ENCODE data around the gene KIF5A. TPM values are rescaled to one million over a fixed set of nuclear protein-coding genes. Genes with fewer than 3 reads are reported as not detected.

The KIF5A gene
- total RNA-seq, 1 donor from 2014 or later: 2.5 TPM

DNA sequence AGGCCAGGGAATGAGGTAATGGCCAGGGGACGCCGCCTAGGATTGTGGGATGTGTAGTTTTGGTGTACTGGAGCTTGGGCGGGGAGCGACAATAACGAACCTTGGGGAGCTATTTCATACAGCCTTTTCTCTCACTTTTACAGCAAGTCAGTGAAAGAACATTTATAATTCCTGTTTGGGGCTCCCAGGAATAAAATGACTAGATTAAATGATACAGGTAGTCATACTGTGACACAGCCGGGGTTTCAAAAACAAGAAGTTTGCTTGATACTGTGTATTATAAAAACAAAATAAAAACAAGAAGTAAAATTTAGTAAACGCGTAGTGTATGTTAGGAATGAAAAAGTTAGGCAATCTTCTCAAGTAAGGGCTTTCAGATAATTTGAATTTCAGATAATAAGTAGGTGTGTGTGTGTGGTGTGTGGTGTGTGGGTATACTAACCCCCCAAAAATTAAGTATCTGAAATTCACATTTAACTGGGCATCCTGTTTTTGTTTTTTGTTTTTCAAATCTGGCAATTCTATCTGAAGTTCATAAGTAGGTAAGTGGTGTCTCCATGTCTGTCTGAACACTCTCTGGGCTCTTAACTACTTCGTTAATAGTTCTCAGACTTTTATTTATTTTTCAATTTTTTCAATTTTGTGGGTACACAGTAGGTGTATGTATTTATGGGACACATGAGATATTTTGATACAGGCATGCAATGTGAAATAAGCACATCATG lies 2.4 kb upstream of the KIF5A start:
- peak overlapping the region; percentile 92 for H3K4me3 Mint-ChIP-seq (ENCODE audit: low read depth)
- H3K27ac Mint-ChIP-seq: peak overlapping the region; percentile 96
- peaks cover 51% of the 10 kb centered on the region for H3K27me3 Mint-ChIP-seq
- no peak for DNase-seq (ENCODE audit: low spot score, unreplicated experiment)
- no peaks in the 10 kb centered on the region for H3K9me3 Mint-ChIP-seq (ENCODE audit: low read depth)
- peaks cover 18% of the 10 kb centered on the region for H3K4me1 Mint-ChIP-seq (ENCODE audit: low read depth)
- no peaks in the 10 kb centered on the region for H3K36me3 Mint-ChIP-seq (ENCODE audit: insufficient read depth)
- TF ChIP-seq, protein P1, sequence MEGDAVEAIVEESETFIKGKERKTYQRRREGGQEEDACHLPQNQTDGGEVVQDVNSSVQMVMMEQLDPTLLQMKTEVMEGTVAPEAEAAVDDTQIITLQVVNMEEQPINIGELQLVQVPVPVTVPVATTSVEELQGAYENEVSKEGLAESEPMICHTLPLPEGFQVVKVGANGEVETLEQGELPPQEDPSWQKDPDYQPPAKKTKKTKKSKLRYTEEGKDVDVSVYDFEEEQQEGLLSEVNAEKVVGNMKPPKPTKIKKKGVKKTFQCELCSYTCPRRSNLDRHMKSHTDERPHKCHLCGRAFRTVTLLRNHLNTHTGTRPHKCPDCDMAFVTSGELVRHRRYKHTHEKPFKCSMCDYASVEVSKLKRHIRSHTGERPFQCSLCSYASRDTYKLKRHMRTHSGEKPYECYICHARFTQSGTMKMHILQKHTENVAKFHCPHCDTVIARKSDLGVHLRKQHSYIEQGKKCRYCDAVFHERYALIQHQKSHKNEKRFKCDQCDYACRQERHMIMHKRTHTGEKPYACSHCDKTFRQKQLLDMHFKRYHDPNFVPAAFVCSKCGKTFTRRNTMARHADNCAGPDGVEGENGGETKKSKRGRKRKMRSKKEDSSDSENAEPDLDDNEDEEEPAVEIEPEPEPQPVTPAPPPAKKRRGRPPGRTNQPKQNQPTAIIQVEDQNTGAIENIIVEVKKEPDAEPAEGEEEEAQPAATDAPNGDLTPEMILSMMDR (IDR thresholded peaks at IDR 0.05; ENCODE audit: unreplicated experiment): no peak

GRCh38 chr12:57548013-57548315 lies 1.9 kb upstream of the KIF5A start:
- Mint-ChIP-seq H3K4me1 (ENCODE audit: low read depth) (peaks cover 18% of the 10 kb centered on the region), H3K4me3 (ENCODE audit: low read depth) (no peak overlapping the region), H3K36me3 (ENCODE audit: insufficient read depth) (no peaks in the 10 kb centered on the region), H3K27ac (no peak overlapping the region), H3K9me3 (ENCODE audit: low read depth) (no peaks in the 10 kb centered on the region), H3K27me3 (peaks cover 56% of the 10 kb centered on the region)
- TF ChIP-seq, protein P1 (IDR thresholded peaks at IDR 0.05; ENCODE audit: unreplicated experiment): no peak
- DNase-seq (ENCODE audit: low spot score, unreplicated experiment): no peak

DNA sequence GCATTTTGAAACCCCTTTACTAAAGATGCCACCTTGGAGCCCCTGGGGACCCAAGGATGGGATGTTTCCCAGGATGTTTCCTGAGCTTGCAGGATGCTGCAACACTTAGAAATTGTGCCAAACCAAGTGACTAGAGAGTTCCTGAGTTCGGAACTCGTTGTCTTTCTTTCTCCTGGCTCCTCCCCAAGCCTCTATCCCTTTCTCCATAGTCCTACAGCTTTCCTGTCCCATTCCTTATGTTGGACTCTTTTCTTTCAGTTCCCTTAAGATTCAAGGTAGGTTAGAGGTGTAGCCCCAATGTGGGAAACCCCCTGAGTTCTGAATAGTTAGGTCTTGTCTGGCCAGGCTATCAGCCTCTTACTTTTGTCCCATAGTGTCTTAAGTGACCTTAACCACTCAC lies 1.4 kb upstream of the KIF5A start:
- Mint-ChIP-seq H3K4me3 (ENCODE audit: low read depth) (no peak overlapping the region), H3K27ac (no peak overlapping the region), H3K27me3 (peaks cover 61% of the 10 kb centered on the region), H3K4me1 (ENCODE audit: low read depth) (peaks cover 18% of the 10 kb centered on the region), H3K9me3 (ENCODE audit: low read depth) (no peaks in the 10 kb centered on the region), H3K36me3 (ENCODE audit: insufficient read depth) (no peaks in the 10 kb centered on the region)
- TF ChIP-seq, protein P1 (IDR thresholded peaks at IDR 0.05; ENCODE audit: unreplicated experiment): no peak
- DNase-seq (ENCODE audit: low spot score, unreplicated experiment): no peak

DNA sequence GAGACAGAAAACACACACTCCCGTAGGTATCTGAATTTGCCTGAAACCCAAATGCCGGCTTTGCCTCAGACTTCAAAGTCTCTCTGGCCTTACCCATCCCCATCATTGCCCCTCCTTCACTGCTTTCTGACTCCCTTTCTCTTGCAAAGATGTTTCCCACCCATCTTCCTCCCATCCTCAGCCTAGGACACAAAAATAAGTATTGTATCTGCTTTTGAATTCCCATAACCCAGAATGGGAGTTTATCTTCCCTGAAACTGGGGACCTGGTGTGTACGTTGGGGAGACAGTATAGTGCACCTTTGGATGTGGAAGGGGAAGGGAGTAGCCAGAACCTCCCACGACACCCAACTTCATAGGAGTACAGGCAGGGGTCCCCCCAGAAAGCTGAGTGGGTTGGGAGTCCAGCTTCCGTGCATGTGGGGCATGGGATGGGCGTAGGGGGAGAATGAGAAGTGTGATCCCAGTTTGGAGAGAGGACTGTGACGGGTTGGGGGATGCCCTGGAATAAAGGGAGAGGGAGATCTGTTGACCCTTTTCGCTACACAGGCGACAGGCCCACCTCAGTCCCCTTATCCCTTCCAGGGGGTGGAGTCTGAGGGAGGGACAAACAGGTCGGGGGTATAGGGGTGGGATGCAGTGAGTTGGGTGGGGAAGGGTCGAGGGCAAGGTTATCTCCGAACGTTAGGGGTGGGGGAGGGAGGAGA lies 488 bp upstream of the KIF5A start:
- Mint-ChIP-seq H3K27me3 (peaks cover 67% of the 10 kb centered on the region), H3K4me3 (ENCODE audit: low read depth) (peak overlapping the region; percentile 57), H3K27ac (no peak overlapping the region), H3K4me1 (ENCODE audit: low read depth) (peaks cover 18% of the 10 kb centered on the region), H3K9me3 (ENCODE audit: low read depth) (no peaks in the 10 kb centered on the region), H3K36me3 (ENCODE audit: insufficient read depth) (no peaks in the 10 kb centered on the region)
- TF ChIP-seq, protein P1 (IDR thresholded peaks at IDR 0.05; ENCODE audit: unreplicated experiment): no peak
- DNase-seq (ENCODE audit: low spot score, unreplicated experiment): no peak

DNA sequence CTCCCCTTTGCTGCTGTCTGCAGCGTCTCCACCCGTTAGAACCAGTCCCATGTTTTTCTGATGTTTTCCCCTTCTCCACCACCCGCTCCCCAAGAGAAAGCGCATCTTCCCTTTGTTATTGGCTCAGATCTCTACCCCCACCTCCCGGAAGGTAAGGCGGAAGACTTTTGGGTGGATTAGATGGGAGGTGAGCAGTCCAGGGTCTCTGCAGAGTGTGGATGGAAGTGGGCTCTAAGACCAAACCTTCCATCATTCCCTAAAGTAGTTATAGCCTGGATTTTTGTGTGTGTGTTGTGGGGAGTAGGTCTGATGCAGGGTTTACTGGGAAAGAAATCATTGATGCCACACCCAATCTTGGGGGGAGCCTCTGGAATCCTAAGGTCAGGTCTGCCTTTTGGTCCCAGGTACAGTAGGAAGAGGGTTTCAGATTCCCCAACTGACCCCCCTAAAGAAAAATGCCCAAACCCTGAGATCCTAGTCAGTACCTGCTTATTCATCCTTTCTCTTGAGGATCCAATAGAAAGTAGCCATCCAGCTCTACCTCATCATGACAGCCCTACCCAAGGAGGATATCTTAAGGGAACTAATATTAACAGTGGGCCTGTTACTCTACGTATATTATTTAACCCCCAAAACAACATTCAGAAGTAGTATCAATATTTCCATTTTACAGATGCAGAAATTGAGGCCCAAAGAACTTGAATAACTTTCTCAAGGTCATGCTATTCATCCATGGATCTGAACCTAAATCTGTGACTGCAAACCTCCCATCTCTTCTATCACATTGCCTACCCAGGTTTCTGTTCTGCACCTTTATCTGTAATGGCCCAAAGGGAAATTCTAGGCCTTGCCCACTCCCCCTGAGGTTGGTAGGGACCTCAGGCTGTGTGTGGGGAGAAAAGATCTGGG lies 1.1 kb downstream of the KIF5A start:
- no peak for DNase-seq (ENCODE audit: low spot score, unreplicated experiment)
- TF ChIP-seq, protein P1 (IDR thresholded peaks at IDR 0.05; ENCODE audit: unreplicated experiment): no peak
- Mint-ChIP-seq H3K9me3 (ENCODE audit: low read depth) (no peaks in the 10 kb centered on the region), H3K4me1 (ENCODE audit: low read depth) (peaks cover 10% of the 10 kb centered on the region), H3K27ac (no peak overlapping the region), H3K27me3 (peaks cover 70% of the 10 kb centered on the region), H3K36me3 (ENCODE audit: insufficient read depth) (no peaks in the 10 kb centered on the region), H3K4me3 (ENCODE audit: low read depth) (peak overlapping the region; percentile 66)

All from progenitor cell of endocrine pancreas (in vitro differentiated cells).